Activated CD4-positive, alpha-beta T cell treated with anti-CD3 and anti-CD28 coated beads, Interleukin-2, Interleukin-6, amounts not matched to agents 100 ng/mL and 50 ng/mL, durations not matched to agents 16 hours and 8 hours (primary cell): ENCODE data around the gene GCHFR.
A peak's percentile ranks its signal among the peaks of the same experiment; 100 is the strongest.

Experiments used
- DNase-seq: peaks from one replicate; pipeline ENCODE4 v3.0.0-alpha.2; 2020

Gene GCHFR

DNA sequence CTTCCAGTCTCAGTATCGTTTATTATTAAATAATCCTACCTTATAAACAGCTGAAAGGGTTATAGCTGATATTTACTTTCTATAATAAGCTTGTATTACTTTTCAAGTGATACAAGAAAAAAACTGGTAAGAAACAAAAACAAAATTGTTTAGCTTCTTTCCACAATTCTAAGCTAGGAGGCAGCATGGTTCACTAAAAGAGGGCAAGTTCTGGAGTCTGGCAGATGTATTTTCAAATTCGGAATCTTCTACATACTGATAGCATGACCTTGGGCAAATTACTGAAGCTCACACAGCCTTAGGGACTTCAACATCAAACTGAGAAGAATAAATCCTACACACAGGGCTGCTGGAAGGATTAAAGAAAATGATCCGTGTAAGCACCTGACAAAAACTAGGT, 21.3 kb downstream of the GCHFR start:
- no peak for DNase-seq

DNA sequence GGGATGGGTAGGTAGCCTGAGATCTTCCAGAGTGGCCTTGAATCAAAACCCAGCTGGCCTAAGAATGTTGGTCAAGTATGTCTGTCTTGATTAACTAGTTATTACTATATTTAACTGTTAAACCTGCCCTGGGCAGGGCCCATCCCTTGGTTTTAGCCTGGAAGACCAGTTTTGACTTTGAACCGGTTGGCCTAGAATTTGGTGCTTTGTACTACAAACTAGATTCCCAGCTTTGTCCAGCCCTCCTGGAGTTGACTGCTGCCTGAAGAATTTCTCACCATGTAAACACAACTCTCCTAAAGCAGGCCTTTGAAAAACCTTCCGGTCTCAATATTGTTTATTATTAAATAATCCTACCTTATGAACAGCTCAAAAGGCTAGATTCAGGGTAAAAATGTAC, 21.9 kb downstream of the GCHFR start:
- DNase-seq, result no peak

DNA sequence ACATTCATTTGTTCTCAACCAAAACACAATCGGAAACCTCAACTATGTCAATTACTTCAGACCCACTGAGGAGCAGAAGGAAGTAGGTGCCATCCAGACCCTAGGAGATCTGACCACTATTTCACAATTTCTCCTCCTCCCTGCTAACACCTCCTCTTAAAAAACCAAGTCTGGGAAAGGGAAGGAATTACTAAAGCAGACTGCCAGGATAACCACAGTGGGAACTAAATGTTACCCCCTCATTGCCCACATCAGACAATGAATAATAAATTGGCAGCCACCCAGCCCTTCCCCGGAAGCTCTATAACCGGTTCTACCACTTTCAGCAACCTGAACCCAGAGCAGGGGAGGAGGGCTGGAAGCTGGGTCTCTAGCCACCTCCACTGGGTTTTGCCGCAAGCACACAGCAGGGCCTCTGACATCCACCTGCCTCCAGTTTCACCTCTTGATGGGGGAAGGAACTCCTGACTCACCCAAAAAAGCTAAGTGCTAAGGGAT, 23.5 kb downstream of the GCHFR start:
- peak; percentile 44 for DNase-seq

DNA sequence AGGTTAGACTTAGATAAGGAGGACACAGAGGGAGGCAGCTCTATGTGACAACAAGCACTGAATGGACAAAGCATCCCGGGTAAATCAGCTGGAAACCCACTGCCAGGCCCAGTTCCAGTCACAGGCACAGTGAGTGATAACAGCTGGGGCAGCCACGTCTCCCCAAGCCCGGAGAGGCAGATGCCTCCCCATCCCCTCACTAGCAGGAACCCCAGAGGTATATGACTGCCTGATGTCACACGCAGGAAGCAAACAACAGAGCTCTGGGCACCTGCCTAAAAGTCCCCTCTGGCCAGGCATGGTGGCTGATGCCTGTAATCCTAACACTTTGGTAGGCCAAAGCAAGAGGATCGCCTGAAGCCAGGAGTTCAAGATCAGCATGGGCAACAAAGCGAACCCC, 24.1 kb downstream of the GCHFR start:
- no peak for DNase-seq

DNA sequence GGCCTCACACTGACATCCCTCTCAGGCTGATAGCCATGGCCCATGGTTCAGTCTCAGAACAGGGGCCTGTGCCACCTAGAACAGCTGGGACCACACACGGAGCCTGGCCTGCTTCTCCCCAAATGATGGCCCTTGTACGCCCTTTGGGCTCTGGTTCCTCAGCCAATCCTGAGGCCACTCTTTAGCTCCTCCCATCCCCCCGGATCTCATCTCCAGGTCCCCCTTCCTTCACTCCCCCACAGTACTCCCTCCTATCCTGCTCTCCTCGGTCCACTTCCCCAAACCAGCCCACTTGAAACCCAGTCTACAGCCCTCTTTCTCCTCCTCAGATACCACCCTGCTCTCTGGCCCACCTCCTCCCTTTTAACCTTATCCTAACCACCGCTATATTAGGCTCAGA, 25.3 kb downstream of the GCHFR start:
- no peak for DNase-seq

DNA sequence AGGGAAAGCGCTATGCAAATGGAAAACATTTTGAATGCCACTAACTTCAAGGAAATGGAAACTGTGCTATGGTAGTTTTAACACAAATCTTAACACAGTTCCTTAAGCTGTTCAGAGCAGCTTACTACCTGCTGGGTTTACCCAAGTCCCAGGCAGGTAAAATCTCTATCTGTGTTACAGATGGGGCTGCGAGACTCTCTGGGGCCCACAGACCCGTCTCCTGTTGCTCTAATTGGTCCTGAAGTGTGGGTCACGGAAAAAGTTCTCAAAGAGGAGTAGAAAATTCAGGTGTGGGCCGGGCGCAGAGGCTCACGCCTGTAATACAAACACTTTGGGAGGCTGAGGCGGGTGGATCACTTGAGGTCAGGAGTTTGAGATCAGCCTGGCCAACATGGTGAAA, 26.1 kb downstream of the GCHFR start:
- DNase-seq, result no peak

DNA sequence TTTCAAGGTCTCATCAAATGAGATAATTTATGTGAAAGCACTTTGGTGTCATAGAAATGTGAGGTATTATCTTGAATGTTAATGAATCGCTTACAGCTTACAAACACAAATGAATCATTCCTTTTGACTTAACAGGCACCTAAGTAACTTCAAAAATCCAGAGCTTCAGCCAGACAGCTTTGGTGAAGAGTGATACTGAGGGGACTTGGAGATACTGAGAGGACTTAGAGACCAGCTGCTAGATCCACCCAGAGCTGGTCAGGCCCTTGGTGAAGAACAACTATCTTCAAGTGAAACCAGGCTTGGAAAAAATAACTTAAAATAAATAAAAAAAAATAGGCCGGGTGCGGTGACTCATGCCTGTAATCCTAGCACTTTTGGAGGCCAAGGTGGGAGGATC, 26.9 kb downstream of the GCHFR start:
- DNase-seq, result no peak

DNA sequence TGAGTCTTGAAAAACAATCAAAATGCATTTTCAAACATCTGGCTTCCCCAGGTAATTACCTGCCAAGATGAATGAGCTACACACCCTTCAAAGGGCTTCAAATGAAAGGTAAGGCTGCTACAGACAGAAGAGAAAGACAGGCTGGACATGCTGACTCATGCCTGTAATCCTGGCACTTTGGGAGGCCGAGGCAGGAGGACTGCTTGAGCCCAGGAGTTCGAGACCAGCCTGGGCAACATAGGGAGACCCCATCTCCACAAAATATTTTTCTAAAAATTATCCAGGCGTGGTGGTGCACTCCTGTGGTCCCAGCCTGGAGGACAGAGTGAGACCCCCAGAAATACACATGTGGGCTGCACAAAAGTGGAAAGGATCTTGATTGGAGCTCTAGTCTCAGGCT, 28.5 kb downstream of the GCHFR start:
- no peak for DNase-seq

DNA sequence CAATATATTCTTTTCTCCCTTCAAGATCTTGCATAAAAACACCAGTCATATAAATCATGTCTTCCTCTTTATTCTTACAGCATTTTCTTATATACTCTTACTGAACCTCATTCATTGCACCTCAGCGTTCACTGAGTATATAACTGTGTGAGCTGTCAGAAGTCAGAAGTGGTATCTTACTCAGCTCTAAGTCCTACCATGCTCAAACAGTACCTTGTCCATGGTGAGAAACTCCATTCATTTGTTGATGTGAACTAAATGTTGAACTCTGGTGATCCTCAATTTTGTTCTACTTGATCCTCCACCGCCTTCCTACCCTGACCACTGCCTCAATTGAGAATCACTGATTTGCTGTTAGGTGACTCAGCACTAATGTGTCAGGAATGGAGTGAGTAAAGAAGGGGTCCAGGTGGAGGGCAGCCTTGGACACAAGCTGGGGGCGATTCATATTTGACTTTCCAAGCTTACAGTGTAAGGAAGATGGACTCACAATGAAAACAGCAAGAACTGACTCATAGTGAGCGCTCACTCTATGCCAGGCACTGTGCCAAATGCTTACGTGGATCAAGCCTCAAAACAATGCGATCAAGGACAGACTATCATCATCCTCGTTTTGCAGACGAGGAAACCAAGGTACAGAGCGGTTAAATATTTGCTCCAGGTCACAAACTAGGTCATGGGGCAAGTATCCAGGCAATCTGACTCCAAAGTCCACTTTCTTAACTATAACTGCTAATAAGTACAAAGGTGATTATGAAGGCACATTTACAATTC, 29.5 kb downstream of the GCHFR start:
- DNase-seq, result peak; percentile 74

DNA sequence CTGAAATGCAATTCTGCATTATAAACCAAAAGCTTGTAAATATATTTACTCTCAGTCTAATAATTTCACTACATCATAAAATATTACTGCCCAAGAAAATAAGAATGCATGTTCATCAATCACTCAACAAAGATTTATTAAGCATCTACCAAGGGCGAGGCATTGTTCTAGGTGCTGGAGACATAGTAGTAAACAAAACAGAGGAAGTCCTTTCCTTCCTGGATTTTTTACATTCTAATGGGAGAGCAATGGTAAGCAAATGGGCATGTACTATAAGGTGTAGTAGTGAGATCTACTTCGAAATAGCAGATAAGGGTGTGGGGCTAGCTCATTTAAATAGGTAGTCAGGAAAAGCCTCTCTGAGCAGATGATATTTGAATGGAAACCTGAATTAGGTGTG, 32.2 kb downstream of the GCHFR start:
- DNase-seq, result no peak

DNA sequence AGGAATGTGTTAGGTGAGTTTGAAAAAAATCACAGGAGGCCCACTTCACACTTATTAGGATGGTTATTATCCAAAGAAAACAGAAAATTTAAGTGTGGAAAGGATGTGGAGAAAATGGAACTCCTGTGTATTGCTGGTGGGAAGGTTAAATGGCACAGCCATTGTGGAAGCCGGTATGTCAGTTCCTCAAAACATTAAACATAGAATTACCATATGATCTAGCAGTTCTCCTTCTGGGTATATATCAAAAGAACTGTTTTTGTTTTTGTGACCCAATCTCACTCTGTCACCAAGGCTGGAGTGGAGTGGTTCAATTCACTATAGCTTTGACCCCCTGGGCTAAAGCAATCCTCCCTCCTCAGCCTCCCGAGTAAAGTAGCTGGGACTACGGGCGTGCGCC, 32.6 kb downstream of the GCHFR start:
- no peak for DNase-seq

DNA sequence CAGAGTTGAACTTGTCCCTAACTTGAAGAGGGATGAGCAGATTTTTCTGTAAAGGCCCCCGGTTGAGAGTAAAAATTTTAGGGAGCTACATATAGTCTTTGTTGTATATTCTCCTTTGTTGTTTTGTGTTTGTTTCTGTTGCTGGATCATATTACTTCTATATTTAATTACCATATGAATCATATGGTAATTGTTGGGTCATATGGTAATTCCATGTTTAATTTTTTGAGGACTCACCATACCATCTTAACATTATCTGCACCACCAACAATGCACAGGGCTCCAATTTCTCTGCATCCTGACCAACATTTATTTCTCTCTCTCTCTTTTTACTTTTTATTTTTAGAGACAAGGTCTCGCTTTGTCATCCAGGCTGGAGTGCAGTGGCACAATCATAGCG, 35.7 kb downstream of the GCHFR start:
- DNase-seq, result no peak

DNA sequence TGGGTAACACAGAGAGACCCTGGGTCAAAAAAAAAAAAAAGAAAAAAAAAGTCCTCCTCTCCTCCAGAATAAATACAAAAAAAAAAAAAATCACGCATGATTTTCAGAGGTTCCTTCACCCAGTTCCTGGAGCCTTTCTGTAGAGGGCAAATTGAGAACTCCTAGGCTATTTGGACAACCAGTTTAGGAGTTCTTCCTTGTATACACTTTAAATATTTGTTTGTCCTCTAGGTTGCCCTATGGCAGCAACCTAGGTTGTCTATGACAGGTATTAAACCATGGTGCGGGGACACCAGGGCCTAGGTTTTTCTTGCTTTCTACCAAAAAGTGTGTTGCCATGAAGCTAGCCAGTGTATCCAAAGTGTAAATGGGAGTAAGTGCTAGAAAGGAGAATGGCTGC, 39.2 kb downstream of the GCHFR start:
- DNase-seq, result no peak

DNA sequence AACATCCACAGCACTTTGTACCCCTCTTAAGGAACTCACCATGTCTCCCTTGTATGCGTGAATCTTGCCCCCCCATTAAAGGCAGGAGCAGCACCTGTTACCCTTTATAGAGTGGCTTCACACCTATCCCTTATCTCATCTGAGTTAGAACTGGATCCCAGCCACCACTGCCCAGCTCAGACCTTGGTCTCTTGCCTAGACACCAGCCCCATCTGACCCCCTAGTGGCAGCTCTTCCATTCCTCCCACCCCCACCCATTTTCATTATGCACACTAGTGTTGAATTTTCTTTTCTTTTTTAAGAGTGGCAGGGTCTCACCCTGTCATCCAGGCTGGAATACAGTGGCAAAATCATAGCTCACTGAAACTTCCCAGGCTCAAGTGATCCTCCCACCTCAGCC, 39.8 kb downstream of the GCHFR start:
- DNase-seq, result no peak

DNA sequence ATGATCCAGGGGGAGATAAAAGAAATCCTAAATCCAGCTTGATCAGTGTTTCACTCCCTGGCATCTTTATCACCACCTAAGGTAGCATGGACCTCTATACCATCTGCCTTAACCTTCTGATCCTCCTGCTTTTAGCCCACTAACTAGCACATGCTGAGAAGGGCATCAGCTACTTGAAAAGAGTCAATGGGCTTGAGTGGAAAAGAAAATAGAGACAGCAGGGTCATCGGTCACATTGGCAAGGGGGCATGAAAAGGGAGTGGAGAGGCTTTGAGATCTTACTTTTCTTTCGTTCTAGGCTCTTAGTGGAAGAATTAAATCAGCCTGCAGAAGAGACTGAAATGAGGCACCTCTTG, 42.8 kb downstream of the GCHFR start:
- DNase-seq, result no peak

DNA sequence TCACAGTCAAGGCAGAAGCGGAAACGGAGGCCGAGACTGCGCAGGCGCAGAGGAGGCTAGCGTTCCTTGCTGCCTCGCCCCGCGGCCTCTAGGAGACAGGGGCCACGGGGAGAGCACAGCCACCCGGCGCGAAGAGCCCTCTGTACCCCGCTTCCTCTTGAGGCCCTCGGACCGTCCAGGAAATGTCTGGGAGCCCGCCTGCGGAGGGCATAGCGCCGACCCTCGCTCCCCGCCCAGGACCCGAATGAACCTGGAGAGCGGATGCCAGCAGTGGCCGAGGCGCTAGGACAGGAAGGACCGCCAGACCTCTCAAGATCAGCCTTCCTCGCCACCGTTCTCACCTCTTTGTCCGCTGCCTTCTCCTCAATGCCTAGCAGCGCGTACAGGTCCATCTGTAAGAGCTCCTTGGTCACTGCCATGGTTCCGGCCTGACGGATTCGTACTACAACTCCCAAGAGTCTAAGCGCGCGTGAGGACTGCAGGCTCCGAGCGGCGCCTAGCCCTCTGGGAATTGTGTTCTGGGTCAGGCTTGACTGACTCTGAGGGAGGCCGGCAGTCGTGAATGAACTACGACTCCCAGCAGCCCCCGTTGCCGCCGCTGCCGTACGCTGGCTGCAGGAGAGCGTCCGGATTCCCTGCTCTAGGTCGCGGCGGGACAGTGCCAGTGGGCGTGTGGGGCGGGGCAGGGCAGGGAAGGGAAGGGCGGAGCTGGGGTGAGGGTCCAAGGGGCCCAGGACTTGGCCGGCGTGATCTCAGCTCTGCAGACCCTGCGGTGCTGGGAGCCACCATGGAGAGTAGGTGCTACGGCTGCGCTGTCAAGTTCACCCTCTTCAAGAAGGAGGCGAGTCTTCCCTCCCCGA, 43.4 kb downstream of the GCHFR start, which contains the start of the genes DNAJC17 and ZFYVE19:
Gene DNAJC17, minus strand, starts transcription at position 446 of the 860 bp plus-strand sequence. Its CDS starts 27 bp downstream, at position 419.
Gene ZFYVE19, plus strand, starts transcription at position 62 of the 860 bp plus-strand sequence. Its CDS starts 501 bp downstream, at position 563.
- peak; percentile 98 for DNase-seq

DNA sequence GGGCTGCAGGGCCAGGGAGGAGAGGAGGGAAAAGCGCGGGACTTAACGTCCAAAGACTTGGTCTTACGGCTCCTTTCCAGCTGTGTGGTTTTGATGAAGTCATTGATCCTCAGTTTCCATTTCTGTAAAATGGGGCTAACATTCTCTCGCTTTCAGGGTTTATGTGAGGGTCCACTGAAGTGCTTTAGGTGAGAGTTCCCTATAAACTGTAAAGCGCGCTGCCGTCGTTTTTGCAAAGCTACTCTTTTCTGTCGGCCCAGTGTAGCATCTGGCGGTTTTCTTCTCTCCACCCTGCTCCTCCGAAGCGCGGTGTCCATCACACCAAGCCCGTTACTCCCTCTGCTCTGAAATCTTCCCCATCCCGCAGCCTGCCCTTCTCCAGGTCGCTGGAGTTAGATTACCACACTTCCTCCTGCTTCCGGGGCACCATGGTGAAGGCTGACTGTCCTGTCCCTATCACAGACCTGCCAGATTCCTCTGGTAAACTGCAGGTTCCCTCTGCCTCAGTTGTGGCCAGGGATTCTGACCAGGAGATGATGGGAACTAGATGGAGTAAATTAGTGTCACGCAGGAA, 44.1 kb downstream of the GCHFR start:
- no peak for DNase-seq

DNA sequence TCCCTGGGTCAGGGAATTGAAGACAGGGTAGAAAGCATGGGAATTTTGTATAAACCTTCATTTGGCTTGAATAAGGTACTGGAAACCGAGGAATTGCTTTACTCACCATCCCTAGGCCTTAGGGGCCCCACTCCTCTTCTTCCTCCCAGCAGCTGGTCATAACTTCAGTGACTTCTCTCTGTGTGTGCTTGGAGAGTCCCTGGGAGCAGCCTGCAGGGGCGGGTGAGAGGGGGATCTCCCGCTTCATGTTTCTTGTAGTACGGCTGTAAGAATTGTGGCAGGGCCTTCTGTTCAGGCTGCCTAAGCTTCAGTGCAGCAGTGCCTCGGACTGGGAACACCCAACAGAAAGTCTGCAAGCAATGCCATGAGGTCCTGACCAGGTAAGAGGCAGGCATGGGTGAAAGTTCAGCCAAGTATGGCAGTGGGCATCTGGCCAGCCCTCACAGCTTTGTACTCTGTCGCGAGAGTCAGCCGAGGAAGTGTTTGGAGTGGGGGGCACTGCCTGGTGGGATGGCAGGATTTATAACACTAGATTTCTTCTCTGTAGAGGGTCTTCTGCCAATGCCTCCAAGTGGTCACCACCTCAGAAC, 45.1 kb downstream of the GCHFR start:
- no peak for DNase-seq

DNA sequence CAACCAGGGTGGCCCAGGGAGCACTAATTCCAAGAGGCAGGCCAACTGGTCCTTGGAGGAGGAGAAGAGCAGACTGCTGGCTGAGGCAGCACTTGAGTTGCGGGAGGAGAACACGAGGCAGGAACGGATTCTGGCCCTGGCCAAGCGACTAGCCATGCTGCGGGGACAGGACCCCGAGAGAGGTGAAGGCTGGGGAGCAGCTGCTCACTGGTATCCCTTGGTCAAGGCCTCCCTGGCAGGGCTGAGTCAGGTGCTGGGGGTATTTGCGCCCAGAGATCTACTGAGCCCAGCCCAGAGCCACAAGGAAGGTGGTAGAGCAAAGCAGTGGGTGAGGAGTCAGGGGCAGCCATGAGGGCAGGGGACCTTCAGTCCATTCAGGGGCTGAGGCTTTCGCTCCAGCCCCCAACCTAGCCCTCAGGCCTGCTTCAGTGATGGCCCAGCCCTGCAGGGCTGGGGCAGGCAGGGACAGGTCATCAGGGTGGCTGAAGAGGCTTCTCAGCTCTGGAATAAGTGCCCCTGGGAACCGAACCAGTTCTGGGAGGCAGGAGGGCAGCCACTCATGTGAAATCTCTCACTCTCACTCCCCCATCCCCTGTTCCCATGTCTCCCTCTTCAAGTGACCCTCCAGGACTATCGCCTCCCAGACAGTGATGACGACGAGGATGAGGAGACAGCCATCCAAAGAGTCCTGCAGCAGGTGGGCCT, 49.0 kb downstream of the GCHFR start:
- no peak for DNase-seq

DNA sequence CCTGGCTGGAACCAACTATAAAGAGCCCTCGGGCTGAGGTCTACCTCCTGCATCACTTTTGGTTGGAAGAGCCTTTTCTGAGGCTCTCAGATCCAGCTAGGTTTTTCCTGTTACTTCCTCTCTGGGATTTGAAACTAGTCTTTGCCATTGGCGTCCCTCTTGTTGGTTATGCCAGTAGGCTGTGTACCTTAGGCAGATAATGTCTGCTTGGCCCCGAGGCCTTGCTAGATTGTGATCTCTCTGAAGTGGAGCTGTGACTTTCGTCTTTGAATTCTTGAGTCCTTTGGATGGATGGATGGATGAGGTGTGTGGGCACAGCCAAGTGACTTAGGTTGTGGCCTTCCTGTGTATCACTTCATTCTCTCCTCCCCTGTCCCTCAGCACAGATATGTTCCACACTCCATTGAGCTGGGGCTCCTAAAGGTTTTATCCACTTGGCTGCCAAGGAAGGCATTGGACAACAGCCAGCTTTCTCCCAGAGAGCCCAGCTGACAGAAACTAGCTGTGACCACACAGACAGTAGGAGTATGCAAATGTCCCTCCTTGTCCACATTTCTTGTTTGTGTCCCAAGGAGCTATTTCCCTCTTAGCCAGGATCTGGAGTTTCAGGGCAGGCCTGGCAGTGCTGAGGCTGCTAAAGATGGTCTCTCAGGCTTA, 51.3 kb downstream of the GCHFR start:
- no peak for DNase-seq
